Esophagus muscularis mucosa (tissue), 3 donors: ENCODE data around the gene ACTL6B.

Experiments
- POLR2A ChIP-seq: fragments of 450-650 bp; IDR thresholded peaks from one replicate; pipeline ENCODE4 v1.6.1; 2017; ENCODE audit warnings: antibody characterized with exemption, moderate library complexity, mild to moderate bottlenecking, low read depth
- POLR2AphosphoS5 ChIP-seq, 2 donors: sonication (generic); formaldehyde crosslinking; IDR thresholded peaks; one replicate each; pipeline ENCODE4 v1.6.1; 2017; ENCODE audit warnings: antibody characterized with exemption in 2 of 2
- TF ChIP-seq, protein P1 (sequence below), 3 experiments: fragments of 200-600 bp in 2 of 3; fragments of 450-650 bp in 1 of 3; sonication (generic) in 2 of 3; IDR thresholded peaks; one replicate each; pipeline ENCODE4 v1.5.1; 2017 to 2019; ENCODE audit warnings: antibody characterized with exemption in 3 of 3, mild to moderate bottlenecking in 2 of 3, moderate library complexity in 1 of 3

DNA sequence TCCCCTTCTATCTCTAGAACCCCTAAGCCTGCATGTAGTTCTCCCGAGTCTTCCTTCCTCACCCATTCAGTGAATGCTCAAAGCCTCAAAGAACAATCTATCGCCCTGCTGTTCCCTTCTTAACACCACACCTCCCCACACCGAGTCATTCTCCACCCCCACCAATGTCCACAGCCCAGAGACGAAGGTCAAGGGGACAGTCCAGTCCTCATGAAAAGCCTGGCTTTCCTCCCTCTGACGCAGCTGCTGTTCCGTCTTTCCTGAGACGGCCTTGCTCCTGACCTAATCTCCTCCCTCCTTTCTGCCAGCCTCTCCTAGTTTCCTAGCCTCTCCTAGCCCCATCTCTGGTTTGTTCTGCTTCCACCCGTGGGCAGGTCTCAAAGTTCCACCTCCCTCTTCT, 34.7 kb downstream of the ACTL6B start:
- TF ChIP-seq, protein P1, sequence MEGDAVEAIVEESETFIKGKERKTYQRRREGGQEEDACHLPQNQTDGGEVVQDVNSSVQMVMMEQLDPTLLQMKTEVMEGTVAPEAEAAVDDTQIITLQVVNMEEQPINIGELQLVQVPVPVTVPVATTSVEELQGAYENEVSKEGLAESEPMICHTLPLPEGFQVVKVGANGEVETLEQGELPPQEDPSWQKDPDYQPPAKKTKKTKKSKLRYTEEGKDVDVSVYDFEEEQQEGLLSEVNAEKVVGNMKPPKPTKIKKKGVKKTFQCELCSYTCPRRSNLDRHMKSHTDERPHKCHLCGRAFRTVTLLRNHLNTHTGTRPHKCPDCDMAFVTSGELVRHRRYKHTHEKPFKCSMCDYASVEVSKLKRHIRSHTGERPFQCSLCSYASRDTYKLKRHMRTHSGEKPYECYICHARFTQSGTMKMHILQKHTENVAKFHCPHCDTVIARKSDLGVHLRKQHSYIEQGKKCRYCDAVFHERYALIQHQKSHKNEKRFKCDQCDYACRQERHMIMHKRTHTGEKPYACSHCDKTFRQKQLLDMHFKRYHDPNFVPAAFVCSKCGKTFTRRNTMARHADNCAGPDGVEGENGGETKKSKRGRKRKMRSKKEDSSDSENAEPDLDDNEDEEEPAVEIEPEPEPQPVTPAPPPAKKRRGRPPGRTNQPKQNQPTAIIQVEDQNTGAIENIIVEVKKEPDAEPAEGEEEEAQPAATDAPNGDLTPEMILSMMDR (IDR thresholded peaks at IDR 0.05): no peak
- no peak for TF ChIP-seq POLR2AphosphoS5 (IDR thresholded peaks at IDR 0.05)
- no peak for TF ChIP-seq POLR2A
